C4-2B (cell line): ENCODE measurements around the gene CREG1.

ENCODE experiments used
- CTCF ChIP-seq: fragments of 450-650 bp; conservative IDR thresholded peaks from 2 replicates; pipeline ENCODE4 v1.5.1; 2017; ENCODE audit warnings: mild to moderate bottlenecking
- ZFX ChIP-seq: fragments of 450-650 bp; IDR thresholded peaks from 2 replicates; pipeline ENCODE4 v1.6.1; 2017

GRCh38 chr1:167509587-167509986 is 44.0 kb downstream of the CREG1 start:
- no peak for TF ChIP-seq CTCF
- no peak for TF ChIP-seq ZFX
